ENCODE measurements around the gene COL15A1.

Gene COL15A1

GRCh38 chr9:98994172-98995058 is 50.7 kb downstream of the COL15A1 start:
- DNase-seq (ENCODE audit: low read depth, low spot score), result no peak
- no peak overlapping the region for H3K9ac ChIP-seq (ENCODE audit: insufficient read length, low read depth)
- no peak overlapping the region for H3K4me3 ChIP-seq (ENCODE audit: insufficient read length, low read depth)
- peaks cover 29% of the 10 kb centered on the region for H3K9me3 ChIP-seq (ENCODE audit: insufficient read depth, low read length)
- H3K36me3 ChIP-seq (ENCODE audit: insufficient read depth, insufficient read length, low read length), result no peaks in the 10 kb centered on the region
- no peaks in the 10 kb centered on the region for H3K27me3 ChIP-seq (ENCODE audit: insufficient read depth, insufficient read length)
- TF ChIP-seq YY1 (IDR thresholded peaks at IDR 0.05; ENCODE audit: insufficient read depth, insufficient read length) (no peak), SUZ12 (IDR thresholded peaks at IDR 0.05; ENCODE audit: extremely low read depth, insufficient read depth, insufficient read length) (no peak), ZNF274 (IDR thresholded peaks at IDR 0.05; ENCODE audit: low read depth, low read length) (no peak)
- peaks cover 13% of the 10 kb centered on the region for H3K4me1 ChIP-seq (ENCODE audit: insufficient read depth, insufficient read length)

DNA sequence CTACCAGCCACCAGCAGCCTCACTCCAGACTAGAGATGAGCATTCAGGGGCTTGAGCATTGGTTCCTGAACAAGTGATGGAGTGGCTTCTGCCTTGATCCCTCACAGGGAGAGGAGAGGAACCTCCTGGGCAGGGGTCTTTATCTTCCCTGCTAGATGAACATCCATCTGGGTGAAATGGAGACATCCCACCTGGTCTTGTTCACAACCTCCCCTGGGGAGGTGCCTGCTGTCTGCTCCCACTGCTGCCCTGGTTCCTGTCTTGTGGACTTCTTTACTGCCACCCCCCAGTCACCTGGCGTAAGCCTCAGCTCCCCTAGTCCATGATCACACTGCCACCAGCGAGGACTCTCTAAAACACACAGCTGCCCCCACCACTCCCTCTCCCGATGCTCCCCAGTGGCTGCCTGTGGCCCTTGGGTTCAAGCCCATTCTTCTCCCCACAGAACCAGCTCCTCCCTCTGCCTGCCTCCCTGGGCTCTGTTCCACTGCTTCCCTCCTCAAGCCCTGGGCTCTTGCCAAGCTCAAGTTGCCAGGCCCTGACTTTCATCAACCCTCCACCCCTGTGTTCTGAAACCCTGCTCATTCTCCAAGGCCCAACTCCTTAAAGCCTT is 51.5 kb downstream of the COL15A1 start:
- Histone ChIP-seq H3K36me3 (ENCODE audit: insufficient read depth, insufficient read length, low read length) (no peaks in the 10 kb centered on the region), H3K9me3 (ENCODE audit: insufficient read depth, low read length) (peaks cover 29% of the 10 kb centered on the region), H3K27me3 (ENCODE audit: insufficient read depth, insufficient read length) (no peaks in the 10 kb centered on the region), H3K4me3 (ENCODE audit: insufficient read length, low read depth) (no peak overlapping the region), H3K9ac (ENCODE audit: insufficient read length, low read depth) (no peak overlapping the region), H3K4me1 (ENCODE audit: insufficient read depth, insufficient read length) (peaks cover 11% of the 10 kb centered on the region)
- TF ChIP-seq YY1 (IDR thresholded peaks at IDR 0.05; ENCODE audit: insufficient read depth, insufficient read length) (no peak), ZNF274 (IDR thresholded peaks at IDR 0.05; ENCODE audit: low read depth, low read length) (no peak), SUZ12 (IDR thresholded peaks at IDR 0.05; ENCODE audit: extremely low read depth, insufficient read depth, insufficient read length) (no peak)
- no peak for DNase-seq (ENCODE audit: low read depth, low spot score)

DNA sequence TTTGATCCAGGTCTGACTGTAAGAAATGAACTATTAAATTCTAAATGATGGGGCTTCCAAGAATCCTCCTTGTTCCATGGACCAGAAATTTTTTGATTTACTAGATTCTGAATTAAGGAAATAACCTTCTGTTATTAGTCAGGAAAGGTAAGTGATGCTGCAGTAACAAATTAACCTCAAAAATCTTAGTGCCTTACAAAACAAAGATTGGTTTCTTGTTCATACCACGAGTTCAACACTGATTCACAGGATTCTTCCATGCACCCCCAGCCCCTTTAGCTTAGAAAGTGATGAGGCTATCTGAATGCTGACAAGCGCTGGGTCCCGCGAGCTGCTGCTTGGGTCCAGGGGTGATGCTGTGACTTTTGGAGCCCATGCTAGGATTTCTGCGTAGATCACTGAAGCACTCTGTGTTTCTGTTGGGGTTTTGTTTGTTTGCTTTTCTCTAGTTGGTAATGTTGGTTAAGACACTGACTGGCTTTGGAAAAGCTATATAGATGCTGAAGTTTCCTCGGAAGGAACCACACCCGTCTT is 52.3 kb downstream of the COL15A1 start:
- H3K4me1 ChIP-seq (ENCODE audit: insufficient read depth, insufficient read length), result peaks cover 11% of the 10 kb centered on the region
- H3K27me3 ChIP-seq (ENCODE audit: insufficient read depth, insufficient read length), result no peaks in the 10 kb centered on the region
- DNase-seq (ENCODE audit: low read depth, low spot score), result no peak
- TF ChIP-seq ZNF274 (IDR thresholded peaks at IDR 0.05; ENCODE audit: low read depth, low read length) (no peak), SUZ12 (IDR thresholded peaks at IDR 0.05; ENCODE audit: extremely low read depth, insufficient read depth, insufficient read length) (no peak), YY1 (IDR thresholded peaks at IDR 0.05; ENCODE audit: insufficient read depth, insufficient read length) (no peak)
- no peak overlapping the region for H3K4me3 ChIP-seq (ENCODE audit: insufficient read length, low read depth)
- no peak overlapping the region for H3K9ac ChIP-seq (ENCODE audit: insufficient read length, low read depth)
- H3K9me3 ChIP-seq (ENCODE audit: insufficient read depth, low read length), result peaks cover 24% of the 10 kb centered on the region
- H3K36me3 ChIP-seq (ENCODE audit: insufficient read depth, insufficient read length, low read length), result no peaks in the 10 kb centered on the region

DNA sequence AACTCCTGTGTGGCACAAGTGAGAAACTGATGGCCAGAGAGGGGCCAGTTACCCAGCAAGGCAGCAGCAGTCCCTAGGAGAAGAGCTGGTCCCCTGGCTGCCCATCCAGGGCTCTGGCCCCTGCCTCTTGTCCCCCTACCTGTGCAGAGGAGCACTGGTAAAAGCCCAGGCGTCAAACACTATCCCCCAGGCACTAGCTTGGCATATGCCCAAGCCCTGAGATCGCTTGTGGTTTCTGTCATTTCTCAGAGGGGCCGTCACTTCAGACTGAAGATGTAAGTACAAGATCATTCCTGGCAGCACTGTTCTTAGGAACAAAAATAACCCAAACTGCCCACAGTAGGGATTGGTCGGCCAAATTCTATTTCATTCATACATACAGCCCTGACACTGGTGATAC is 53.9 kb downstream of the COL15A1 start:
- H3K9me3 ChIP-seq (ENCODE audit: insufficient read depth, low read length), result peaks cover 11% of the 10 kb centered on the region
- no peaks in the 10 kb centered on the region for H3K27me3 ChIP-seq (ENCODE audit: insufficient read depth, insufficient read length)
- H3K4me3 ChIP-seq (ENCODE audit: insufficient read length, low read depth), result no peak overlapping the region
- no peaks in the 10 kb centered on the region for H3K36me3 ChIP-seq (ENCODE audit: insufficient read depth, insufficient read length, low read length)
- peaks cover 13% of the 10 kb centered on the region for H3K4me1 ChIP-seq (ENCODE audit: insufficient read depth, insufficient read length)
- DNase-seq (ENCODE audit: low read depth, low spot score), result no peak
- no peak overlapping the region for H3K9ac ChIP-seq (ENCODE audit: insufficient read length, low read depth)
- no peak for TF ChIP-seq SUZ12 (IDR thresholded peaks at IDR 0.05; ENCODE audit: extremely low read depth, insufficient read depth, insufficient read length)
- no peak for TF ChIP-seq ZNF274 (IDR thresholded peaks at IDR 0.05; ENCODE audit: low read depth, low read length)
- TF ChIP-seq YY1 (IDR thresholded peaks at IDR 0.05; ENCODE audit: insufficient read depth, insufficient read length), result no peak

GRCh38 chr9:98998441-98999151 is 54.9 kb downstream of the COL15A1 start:
- Histone ChIP-seq H3K4me1 (ENCODE audit: insufficient read depth, insufficient read length) (peaks cover 13% of the 10 kb centered on the region), H3K27me3 (ENCODE audit: insufficient read depth, insufficient read length) (no peaks in the 10 kb centered on the region), H3K4me3 (ENCODE audit: insufficient read length, low read depth) (peak overlapping the region; percentile 1), H3K9ac (ENCODE audit: insufficient read length, low read depth) (peak overlapping the region; percentile 46), H3K9me3 (ENCODE audit: insufficient read depth, low read length) (peaks cover 4% of the 10 kb centered on the region; the same call in 1 of the 2 replicates), H3K36me3 (ENCODE audit: insufficient read depth, insufficient read length, low read length) (no peaks in the 10 kb centered on the region)
- no peak for DNase-seq (ENCODE audit: low read depth, low spot score)
- no peak for TF ChIP-seq YY1 (IDR thresholded peaks at IDR 0.05; ENCODE audit: insufficient read depth, insufficient read length)
- TF ChIP-seq SUZ12 (IDR thresholded peaks at IDR 0.05; ENCODE audit: extremely low read depth, insufficient read depth, insufficient read length), result no peak
- no peak for TF ChIP-seq ZNF274 (IDR thresholded peaks at IDR 0.05; ENCODE audit: low read depth, low read length)

GRCh38 chr9:98999152-98999525 is 55.4 kb downstream of the COL15A1 start:
- no peaks in the 10 kb centered on the region for H3K36me3 ChIP-seq (ENCODE audit: insufficient read depth, insufficient read length, low read length)
- DNase-seq (ENCODE audit: low read depth, low spot score), result no peak
- no peak for TF ChIP-seq YY1 (IDR thresholded peaks at IDR 0.05; ENCODE audit: insufficient read depth, insufficient read length)
- TF ChIP-seq ZNF274 (IDR thresholded peaks at IDR 0.05; ENCODE audit: low read depth, low read length), result no peak
- TF ChIP-seq SUZ12 (IDR thresholded peaks at IDR 0.05; ENCODE audit: extremely low read depth, insufficient read depth, insufficient read length), result no peak
- no peaks in the 10 kb centered on the region for H3K27me3 ChIP-seq (ENCODE audit: insufficient read depth, insufficient read length)
- no peak overlapping the region for H3K4me3 ChIP-seq (ENCODE audit: insufficient read length, low read depth)
- peaks cover 13% of the 10 kb centered on the region for H3K4me1 ChIP-seq (ENCODE audit: insufficient read depth, insufficient read length)
- H3K9me3 ChIP-seq (ENCODE audit: insufficient read depth, low read length), result peaks cover 3% of the 10 kb centered on the region; the same call in 1 of the 2 replicates
- H3K9ac ChIP-seq (ENCODE audit: insufficient read length, low read depth), result no peak overlapping the region
